GM19324 (cell line): Measurements from ENCODE around the gene RAP2C.
"Not testable (repeated sequence)": the region's sequence is repeated elsewhere in the genome, so short reads cannot be mapped to it uniquely, and the experiment has no call there.

Experiments
- ATAC-seq: cut with Tn5 transposase; IDR thresholded peaks from one replicate; pipeline ENCODE4 v1.9.1; 2021; ENCODE audit warnings: mild to moderate bottlenecking, moderate library complexity; ENCODE audit not compliant: unreplicated experiment, low FRiP score

Gene RAP2C

DNA sequence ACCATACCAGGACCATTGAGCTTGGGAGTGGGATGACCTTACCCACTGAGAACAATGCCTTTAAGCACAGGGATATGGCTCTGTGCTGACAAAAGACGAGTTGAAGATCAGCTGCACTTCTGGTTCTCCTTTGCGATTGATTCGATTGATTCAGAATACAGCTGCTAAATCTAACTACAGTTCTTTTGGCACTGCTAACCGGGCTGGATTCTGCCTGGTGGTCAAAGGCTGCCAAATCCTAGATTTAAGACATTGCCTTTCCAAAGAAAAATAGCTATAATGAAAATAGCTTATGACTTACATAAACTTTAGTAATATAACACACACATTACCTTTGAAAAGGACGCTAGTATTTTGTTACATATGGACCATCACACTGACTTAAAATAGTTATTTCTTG lies 18.3 kb downstream of the RAP2C start:
- ATAC-seq: no peak

DNA sequence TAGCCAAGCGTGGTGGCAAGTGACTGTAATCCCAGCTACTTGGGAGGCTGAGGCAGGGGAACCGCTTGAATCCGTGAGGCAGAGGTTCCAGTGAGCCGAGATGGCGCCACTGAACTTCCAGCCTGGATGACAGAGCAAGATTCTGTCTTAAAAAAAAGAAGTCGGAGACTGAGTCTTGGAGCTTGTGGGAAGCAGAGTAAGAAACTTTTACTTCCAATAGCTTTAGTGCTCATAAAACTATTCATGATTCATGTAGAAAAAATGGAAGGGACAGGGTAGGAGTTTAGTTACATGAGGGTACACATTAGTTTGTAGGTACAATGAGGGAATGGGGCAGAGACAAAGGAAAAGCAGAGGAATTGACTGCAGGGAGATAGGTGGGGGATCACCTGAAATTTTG lies 19.3 kb downstream of the RAP2C start:
- no peak for ATAC-seq

DNA sequence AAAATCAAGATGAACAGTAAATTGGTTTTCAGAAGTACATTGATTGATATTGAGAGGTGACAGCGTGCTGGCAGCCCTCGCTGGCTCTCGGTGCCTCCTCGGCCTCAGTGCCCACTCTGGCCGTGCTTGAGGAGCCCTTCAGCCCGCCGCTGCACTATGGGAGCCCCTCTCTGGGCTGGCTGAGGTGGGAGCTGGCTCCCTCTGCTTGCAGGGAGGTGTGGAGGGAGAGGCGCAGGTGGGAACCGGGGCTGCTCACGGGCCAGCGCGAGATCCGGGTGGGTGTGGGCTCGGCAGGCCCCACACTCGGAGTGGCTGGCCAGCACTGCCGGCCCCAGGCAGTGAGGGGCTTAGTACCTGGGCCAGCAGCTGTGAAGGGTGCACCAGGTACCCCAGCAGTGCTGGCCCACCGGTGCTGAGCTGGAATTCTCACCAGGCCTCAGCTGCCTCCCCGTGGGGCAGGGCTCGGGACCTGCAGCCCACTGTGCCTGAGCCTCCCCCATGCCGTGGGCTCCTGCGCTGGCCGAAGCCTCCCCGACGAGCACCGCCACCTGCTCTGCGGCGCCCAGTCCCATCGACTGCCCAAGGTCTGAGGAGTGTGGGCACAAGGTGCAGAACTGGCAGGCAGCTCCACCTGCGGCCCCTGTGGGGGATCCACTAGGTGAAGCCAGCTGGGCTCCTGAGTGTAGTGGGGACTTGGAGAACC lies 25.2 kb downstream of the RAP2C start:
- ATAC-seq: no peak

DNA sequence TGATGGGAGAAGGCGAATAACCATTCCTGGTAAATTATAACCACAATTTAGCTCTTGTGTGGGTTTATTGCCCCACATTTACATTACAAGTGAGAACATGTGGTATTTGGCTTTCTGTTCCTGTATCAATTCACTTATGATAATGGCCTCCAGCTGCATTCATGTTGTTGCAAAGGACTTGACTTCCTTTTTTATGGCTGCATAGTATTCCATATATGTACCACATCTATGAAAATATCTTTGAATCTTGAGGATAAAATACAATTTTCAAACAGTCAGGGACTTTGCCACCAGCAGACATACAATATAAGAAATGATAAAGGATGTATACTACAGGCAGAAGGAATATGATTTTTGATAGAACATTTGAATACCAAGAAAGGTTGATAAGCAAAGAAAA lies 27.3 kb downstream of the RAP2C start:
- no peak for ATAC-seq

DNA sequence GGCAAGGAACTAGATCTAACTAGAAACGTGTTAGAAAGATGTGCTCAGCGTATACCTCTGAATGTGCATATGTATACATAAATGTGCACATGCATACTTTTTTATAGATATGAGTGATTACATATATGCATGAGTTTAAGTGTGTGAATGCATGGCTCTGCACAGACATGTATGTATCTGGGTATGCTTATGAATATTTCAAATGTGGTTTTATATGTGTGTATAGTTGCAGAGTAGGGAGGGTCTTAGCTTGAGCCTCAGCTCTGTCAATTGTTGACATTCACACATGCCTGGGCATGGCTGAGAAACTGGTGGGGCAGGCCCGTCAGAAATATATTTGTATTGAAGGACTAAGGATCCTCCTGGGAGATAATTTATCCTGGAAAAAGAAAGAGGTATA lies 31.1 kb downstream of the RAP2C start:
- no peak for ATAC-seq

DNA sequence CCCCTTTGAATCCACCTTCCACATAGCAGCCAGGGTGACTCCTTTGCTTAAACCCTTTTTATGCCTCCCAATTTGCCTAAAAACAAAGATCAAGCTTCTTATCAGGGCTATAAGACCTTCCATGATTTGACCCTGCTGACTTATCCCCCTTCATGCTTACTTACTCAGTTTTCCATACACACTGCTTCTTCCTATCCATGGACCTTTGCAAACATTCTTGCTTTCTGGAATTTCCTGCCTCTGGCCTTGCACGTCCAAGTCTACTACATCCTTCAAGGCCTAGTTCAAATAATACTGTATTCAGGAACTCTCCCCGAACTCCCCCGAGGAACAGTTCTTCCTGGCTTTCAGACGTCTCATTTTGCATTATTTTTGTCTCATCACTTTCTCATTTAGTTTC lies 31.8 kb downstream of the RAP2C start:
- ATAC-seq: no peak

DNA sequence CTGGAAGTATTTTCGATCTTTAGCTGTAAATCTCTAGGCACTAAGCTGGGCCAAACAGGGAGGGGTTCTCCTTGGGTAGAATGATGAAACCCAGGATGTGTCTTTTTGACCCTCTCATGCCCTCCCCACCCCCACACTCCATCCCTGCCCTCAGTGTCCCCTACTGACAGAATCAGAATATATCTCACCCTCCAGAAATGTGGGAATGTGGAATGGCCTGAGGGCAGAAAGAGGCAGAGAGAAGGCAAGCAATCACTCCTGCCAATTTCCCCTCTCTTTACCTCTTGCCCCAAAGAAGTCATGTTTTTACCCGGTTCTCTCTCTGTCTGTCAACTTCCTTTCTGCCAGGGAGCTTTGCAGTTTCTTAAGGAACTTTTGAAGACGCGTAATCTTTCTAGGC lies 34.4 kb downstream of the RAP2C start:
- ATAC-seq: no peak

DNA sequence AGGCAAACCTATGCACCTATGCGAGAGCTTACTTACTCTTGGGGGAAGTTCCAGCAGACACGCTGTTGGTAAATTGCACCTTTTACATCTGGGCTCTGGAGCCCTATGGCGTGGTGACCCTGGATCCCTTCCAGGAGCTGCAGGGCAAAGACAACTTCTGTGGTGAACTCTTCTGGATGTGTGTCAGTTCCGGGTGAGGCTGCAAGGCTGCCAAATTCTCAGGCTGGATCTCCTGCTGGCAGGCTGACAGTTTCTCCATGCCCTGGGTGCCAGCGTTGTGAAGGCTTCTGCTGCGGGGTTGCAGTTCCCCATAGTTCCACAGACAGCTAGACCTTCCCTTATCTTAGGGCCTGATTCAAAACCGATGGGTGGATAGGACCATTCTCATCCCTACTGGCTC lies 37.9 kb downstream of the RAP2C start:
- no peak for ATAC-seq

DNA sequence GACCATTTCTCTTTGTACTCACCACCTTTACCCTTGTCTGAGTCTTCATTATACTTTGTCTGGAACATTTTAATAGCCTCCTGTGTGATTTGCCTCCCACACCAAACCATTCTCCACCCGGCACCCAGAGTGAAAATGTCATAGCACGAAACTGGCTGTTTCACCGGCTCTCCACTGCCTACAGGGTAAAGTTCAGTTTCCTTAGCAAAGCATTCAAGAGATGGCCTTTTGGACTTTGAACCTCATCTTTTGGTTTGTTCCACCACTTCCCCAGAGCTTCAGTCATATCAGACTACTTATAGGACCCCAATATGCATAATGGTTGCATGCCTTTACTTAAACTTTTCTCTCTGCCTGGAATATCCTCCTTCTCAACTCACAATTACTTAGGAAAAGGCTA lies 38.3 kb downstream of the RAP2C start:
- ATAC-seq: no peak

DNA sequence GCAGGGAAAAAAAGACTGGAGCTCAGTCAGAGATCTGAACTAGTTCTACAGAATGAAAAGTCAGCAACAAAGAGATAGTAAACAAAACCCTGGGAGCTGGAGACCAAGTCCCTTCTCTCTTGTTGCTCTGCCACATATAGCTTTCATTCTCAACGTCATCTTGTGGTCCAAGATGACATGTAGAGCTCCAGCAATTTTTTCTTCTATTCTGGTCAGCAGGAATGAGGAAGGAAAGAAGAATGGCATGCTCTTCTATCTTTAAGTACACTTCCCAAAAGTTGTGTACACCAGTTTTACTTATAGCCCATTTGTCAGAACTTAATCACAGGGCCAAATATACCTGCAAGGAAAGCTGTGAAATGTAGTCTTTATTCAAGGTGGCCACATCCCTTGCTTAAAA lies 45.6 kb downstream of the RAP2C start:
- ATAC-seq: no peak

DNA sequence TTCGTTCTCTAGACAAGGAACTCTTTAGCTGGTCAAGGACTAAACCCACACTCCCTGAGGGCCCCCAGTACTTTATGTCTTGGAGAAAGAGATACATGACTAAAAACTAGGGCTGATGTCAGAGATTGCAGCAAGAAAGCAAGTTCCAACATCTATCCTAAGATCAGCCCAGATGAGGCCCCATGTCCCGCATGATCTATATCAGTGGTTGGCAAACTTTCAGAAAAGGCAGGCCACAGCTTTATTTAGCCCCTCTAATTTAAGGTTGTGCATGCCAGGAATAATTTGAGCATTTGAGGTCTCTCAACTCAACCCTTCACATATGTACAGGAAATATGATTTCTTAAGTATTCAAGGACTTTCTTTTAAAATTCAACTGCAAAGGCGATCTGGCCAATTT lies 47.4 kb downstream of the RAP2C start:
- no peak for ATAC-seq

DNA sequence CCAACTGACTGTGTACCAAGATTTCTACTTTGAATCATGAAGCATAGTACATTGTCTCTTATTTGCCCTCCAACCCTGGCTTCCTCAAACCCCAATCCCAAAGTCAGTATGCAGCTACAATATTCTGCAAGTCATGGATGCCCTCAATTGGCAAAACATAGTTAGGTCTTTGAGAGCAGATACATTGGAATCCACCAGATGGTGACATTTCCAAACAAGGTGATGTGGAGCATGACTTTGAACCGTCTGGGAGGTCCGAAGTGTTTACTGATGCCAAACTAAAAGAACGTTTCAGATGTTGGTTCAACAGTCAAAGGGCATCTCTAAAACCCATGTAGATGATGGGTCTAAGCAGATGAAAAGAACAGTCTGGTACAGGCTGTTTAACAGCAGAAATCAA lies 47.8 kb downstream of the RAP2C start:
- ATAC-seq: no peak

DNA sequence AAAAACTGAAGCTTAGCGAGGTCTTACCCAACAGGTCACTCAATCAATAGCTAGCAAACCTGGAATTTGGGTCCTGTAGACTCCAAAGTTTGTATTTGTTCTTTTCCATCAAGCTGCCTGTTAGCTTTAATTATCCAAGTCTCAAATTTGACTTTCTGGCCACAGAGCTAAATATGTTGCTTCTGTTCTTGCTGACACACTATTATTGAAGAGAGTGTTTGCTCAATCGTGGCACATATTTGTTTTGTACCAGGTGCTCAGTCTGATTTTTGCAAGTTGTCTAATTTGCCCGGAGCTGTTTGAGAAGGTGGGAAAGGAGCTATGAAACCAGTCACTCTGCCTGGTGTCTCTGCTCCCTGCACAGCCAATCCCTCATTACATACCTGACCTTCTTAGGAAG lies 49.7 kb downstream of the RAP2C start:
- no peak for ATAC-seq

DNA sequence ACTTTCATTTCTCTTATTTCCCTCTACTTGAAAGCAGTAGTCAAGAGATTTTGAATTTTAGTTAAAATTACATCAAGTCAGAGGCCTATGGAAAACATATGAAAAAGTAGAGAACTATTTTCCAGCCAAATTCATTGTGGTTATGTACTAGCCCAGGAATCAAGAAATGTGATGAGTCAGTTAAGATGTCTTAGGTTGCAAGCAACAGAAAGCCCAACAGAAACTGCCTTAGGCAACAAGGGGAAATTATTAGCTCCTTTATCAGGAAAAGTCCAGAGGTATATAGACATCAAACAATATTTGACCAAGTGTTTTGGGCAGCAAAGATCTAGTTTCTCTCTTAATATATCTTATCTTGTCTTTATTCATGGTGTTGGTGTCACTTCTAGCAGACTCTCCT lies 53.6 kb downstream of the RAP2C start:
- no peak for ATAC-seq

DNA sequence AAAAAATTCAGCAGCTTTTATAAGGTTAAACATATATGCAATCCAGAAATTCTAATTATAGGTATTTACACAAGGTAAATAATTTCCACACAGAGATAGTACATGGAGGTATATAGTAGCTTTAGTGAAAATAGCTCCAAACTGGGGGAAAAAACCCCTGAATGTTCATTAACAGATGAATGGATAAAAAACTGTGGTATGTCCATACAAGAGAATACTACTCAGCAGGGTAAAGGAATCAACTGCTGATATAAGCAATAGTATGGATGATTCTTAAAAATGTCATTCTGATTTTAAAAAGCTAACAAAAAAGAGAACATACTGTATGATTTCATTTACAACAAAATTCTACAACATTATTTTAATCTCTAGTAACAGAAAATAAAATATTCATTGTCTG lies 54.2 kb downstream of the RAP2C start:
- ATAC-seq: no peak

DNA sequence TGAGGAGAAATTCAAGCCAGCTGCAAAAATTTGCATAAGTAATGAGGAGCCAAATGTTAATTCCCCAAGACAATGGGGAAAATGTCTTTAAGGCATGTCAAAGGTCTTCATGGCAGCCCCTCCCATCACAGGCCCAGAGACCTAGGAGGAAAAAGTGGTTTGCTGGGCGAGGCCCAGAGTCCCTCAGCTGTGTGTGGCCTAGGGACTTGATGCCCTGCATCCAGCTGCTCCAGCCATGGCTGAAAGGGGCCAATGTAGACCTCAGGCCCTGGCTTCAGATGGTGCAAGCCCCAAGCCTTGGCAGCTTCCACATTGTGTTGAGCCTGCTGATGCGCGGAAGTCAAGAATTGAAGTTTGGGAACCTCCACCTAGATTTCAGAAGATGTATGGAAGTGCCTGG lies 56.2 kb downstream of the RAP2C start:
- ATAC-seq: not testable (repeated sequence)

DNA sequence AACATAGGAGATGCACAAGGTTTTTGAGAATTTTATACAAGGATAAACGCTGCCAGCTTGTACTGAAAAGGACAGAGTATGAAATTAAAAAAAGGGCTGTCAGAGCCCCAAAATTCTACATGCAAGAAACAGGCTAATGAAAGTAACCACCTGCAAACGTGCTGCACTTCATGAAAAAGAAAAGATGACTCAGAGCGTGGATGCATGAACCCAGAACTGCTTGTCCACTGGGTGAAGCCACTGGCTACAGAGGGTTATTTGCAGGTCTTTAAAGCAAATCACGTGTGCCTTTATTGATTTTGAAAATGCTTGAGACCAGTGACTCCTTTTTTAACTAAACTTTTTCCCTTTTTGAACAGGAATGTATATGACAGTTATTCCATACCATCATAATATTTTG lies 66.1 kb downstream of the RAP2C start:
- no peak for ATAC-seq
